ENCODE results near the gene SATB2.

Gene SATB2

DNA sequence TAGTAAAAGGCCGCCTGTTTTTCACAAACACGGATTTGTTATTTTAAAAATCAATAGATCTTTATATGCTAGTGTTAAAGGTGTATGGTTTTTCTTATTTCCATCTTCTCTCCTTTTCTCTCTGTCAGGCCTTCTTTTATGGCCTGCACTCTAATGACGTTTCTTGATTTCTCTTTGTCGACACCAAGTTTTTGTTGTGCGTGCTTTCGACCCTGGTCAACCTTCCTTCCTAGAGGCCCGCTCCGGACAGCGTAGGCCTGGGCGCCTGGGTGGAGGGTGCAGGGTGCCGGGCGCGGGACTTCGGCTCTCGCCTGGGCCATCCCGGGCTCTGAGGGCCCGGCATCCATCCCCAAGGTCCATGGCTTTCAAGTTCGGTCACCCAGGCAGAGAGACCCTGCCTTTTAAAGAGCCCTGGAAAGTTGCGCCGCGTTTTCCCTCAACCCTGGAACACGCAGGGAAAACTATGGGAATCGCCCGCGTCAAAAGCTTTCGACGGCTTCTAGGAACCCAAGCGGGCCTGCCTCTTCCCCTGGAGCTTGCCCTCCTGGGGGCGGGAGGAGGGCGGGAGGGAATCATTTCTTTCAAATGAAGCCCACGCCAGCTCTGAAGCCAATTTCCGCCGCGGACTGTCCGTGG is 4.1 kb upstream of the SATB2 start:
- DNase-seq (ENCODE audit: low spot score) = no peak
- H3K27ac ChIP-seq = no peak overlapping the region
- TF ChIP-seq, protein P1, sequence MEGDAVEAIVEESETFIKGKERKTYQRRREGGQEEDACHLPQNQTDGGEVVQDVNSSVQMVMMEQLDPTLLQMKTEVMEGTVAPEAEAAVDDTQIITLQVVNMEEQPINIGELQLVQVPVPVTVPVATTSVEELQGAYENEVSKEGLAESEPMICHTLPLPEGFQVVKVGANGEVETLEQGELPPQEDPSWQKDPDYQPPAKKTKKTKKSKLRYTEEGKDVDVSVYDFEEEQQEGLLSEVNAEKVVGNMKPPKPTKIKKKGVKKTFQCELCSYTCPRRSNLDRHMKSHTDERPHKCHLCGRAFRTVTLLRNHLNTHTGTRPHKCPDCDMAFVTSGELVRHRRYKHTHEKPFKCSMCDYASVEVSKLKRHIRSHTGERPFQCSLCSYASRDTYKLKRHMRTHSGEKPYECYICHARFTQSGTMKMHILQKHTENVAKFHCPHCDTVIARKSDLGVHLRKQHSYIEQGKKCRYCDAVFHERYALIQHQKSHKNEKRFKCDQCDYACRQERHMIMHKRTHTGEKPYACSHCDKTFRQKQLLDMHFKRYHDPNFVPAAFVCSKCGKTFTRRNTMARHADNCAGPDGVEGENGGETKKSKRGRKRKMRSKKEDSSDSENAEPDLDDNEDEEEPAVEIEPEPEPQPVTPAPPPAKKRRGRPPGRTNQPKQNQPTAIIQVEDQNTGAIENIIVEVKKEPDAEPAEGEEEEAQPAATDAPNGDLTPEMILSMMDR (IDR thresholded peaks at IDR 0.05) = no peak
- no peak overlapping the region for H3K4me3 ChIP-seq

DNA sequence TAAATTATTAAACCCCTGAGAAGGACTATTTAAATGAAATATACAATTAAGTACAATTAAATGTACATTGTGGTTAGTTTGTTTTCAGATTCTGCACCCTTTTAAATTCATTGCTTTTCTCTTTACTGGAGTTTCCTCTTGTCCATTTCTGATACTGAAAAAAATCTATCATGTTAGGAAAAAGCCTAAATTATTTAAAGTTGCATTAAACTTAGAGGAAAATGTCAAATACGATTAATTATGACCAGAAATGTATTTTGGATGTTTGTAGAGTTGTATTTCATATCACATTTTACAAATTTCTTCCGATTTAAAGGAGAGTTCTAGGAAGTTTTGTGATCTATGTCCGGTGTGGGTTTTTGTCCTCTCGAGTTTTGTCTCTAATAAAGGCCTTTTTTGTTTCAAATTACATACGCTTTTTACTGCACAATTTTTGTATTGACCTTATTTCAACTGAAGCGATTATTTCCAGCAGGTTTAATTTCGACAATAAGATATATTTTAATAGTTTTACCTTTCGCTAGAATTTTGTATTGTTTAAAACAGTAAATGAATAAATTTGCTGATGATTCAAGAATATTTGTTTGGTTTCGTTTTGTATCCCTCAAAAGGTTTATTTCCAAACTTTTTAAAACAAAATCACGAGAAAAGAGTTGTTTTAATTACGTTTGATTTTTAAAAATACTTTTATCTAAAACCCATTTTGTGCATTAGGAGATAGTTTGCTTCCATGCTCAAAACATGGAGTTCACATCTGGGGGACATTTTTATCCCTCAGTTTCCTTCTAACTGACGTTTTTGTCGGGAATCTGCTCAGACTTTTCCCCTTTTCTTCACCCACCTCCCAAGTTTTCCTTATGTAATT is 3.3 kb upstream of the SATB2 start:
- TF ChIP-seq, protein P1 (IDR thresholded peaks at IDR 0.05) = no peak
- Histone ChIP-seq H3K27ac (no peak overlapping the region), H3K4me3 (no peak overlapping the region)
- DNase-seq (ENCODE audit: low spot score) = no peak

DNA sequence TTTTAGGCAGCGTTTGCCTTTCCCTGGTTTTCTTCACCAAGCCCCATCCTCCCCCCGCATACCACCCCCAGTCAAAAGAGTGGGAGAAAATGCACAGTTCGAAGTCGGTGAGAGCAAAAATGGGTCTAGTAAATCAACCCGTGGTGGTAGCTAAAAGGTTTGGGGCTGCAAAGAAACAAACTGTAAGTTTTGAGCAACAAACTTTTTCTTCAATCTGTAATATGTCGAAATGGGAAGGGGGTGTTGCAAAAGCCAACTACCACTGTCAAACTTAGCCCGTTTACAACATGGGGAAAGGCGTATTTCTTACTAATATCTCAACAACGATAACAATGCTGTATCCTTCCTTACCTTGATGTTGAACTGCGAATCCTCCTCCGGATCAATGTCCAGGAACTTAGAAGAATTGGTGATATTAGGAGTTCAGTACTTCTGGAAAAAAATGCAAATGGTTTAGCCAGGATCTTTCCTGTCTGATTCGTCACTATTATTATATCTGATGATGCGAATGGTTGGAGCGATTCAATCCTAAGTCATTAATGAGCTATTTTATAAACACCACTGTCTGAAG is 2.4 kb upstream of the SATB2 start:
- Histone ChIP-seq H3K4me3 (peak overlapping the region; percentile 79), H3K27ac (no peak overlapping the region)
- TF ChIP-seq, protein P1 (IDR thresholded peaks at IDR 0.05) = no peak
- no peak for DNase-seq (ENCODE audit: low spot score)

DNA sequence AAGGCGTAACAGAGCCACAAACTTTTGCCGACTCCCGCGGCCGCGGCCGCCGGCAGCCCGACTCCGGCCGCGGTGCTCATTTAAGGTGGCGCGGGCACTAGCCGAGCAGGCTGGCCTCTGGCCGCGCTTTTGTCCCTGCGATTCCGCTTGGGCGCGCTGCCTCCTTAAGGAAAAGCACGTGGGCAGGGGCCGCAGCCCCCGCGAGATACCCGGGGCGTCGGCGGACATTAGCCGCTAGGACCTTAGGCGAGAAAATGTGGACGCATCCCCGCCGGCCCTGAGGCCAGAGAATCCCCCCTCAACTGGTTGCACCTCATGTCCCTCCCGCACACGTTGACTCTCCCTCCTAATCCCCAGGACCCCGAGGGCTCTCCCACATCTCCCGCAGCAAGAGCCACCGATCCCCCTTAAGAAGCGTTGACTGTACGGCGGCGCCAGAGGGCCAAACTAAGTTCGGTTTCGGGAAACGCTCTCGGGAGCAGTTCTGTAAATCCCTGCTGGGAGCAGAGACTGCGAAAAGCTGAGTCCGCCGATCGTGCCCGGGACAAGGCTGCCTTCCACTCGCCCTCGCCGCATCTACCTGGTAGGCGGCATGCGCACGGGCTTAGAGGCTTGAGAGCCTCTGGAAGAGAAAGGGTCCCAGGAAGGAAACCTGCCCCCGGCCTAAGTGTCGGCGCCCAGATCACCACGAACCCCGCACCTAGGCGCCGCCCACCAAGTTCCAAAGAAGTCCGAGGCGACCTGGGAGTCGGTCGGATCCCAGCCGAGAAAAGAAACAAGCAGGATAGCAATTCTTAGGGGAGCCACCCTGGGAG is 1.8 kb upstream of the SATB2 start:
- H3K27ac ChIP-seq = peak overlapping the region; percentile 74 to 83
- TF ChIP-seq, protein P1 (IDR thresholded peaks at IDR 0.05) = no peak

DNA sequence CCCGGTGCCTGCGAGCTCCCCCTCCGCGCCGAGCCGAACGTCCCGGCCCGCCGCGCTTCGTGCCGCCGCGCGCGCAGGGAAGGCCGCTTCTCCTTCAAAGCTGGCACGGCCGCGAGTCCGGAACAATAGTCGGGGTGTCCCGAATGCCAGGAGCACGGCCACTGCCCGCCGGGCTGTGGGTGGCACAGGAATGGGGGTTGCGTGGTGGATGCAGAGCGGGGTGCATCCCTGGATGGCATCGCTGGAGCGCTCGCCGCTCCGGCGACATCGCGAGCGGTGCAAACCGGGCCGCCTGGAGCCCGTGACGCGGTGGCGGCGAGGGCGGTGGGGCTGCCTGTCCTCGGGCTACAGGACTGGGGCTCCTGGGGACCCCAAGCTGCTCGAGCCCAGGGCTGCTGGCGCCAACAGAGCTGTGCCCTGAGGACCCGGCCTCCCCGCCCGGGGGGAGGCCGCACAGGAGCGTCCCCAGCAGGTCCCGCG is 1.1 kb upstream of the SATB2 start:
- H3K4me3 ChIP-seq = peak overlapping the region; percentile 79
- peak overlapping the region; percentile 74 to 83 for H3K27ac ChIP-seq
- DNase-seq (ENCODE audit: low spot score) = peak; percentile 78
- TF ChIP-seq, protein P1 (IDR thresholded peaks at IDR 0.05) = no peak

More for the DNA sequence above, 1.8 kb upstream of the SATB2 start:
- DNase-seq (ENCODE audit: low spot score) = peak; percentile 91
- H3K4me3 ChIP-seq = peak overlapping the region; percentile 79

DNA sequence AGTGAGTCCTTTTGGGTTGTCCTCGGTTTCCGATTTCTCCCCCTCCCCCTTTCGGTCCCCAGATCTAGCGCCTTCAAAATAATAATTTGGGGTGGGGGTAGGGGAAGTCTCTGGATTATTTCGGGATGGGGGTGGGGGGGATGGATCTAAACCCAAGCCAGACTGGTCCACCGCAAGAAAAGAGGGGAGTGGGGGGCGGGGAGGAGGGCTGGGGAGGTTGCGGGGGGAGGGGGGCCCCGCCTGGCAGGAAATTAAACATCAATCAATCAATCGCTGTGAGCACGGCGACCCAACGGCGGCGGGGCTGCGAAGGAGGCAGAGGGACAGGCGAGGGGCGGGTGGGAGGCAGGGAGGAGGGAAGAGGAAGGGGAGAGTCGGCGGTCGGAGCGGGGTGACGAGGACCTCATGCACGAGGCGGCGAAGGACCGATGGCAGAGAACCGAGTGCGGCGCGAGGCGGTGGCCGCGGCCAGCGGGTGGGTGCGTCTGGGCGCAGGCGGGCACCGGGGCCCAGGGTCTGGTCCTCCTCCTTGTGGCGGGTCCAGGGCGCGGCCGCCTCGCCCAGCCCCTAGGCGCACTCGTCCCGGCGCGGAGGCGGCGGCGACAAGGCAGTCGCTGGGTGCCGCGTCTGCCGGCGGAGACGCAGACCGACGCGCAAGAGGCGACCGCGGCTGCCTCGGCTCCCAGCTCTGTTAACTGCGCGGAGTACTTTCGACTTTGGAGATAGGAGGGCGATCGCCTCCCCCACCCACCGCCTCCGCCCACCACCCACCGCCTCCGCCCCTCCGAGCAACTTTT is 468 bp upstream of the SATB2 start:
- no peak for DNase-seq (ENCODE audit: low spot score)
- H3K4me3 ChIP-seq = peak overlapping the region; percentile 79
- H3K27ac ChIP-seq = peak overlapping the region; percentile 74 to 83
- TF ChIP-seq, protein P1 (IDR thresholded peaks at IDR 0.05) = no peak
